ENCODE results near the gene KRT82.

GRCh38 chr12:52360663-52361271 is 45.4 kb downstream of the KRT82 start:
- TF ChIP-seq CTCF (IDR thresholded peaks at IDR 0.05) (no peak), POLR2A (IDR thresholded peaks at IDR 0.05) (no peak)
